HepG2 (cell line): ENCODE results near the gene RAB35. TPM values are rescaled to one million over a fixed set of nuclear protein-coding genes. Genes with fewer than 3 reads are reported as not detected.

Experiments
- CEBPG ChIP-seq: IDR thresholded peaks from 2 replicates; pipeline ENCODE4 v1.6.1; 2016
- FIP1L1 ChIP-seq: fragments of 200-400 bp; formaldehyde crosslinking; IDR thresholded peaks from 2 replicates; pipeline ENCODE4 v1.6.1; 2018; ENCODE audit warnings: low read depth, mild to moderate bottlenecking, low read length, moderate library complexity, borderline replicate concordance; ENCODE audit not compliant: insufficient read depth
- FOSL2 ChIP-seq: sonication (generic); formaldehyde crosslinking; IDR thresholded peaks from 2 replicates; pipeline ENCODE4 v1.4.0; 2020; ENCODE audit warnings: missing genetic modification reagents
- FOXA1 ChIP-seq, 2 experiments: fragments of 450-650 bp in 1 of 2; sonication (generic) in 1 of 2; formaldehyde crosslinking in 1 of 2; IDR thresholded peaks; 2 replicates each; pipeline versions ENCODE4 v1.4.0 to v1.6.1; 2016 to 2020; ENCODE audit warnings: missing genetic modification reagents in 1 of 2
- GFI1 ChIP-seq: sonication (generic); formaldehyde crosslinking; IDR thresholded peaks from 2 replicates; pipeline ENCODE4 v1.5.0; 2020; ENCODE audit warnings: missing genetic modification reagents, mild to moderate bottlenecking, borderline replicate concordance
- HOXA3 ChIP-seq: sonication (generic); formaldehyde crosslinking; IDR thresholded peaks from 2 replicates; pipeline ENCODE4 v1.5.0; 2020; ENCODE audit warnings: missing genetic modification reagents
- KLF6 ChIP-seq: IDR thresholded peaks from 2 replicates; pipeline ENCODE4 v1.8.0; 2016; ENCODE audit warnings: missing biosample characterization, missing genetic modification reagents
- KMT2A ChIP-seq: sonication (generic); formaldehyde crosslinking; IDR thresholded peaks from 2 replicates; pipeline ENCODE4 v1.4.0; 2020; ENCODE audit warnings: missing genetic modification reagents
- NFE2 ChIP-seq: sonication (generic); formaldehyde crosslinking; IDR thresholded peaks from 2 replicates; pipeline ENCODE4 v1.4.0; 2020; ENCODE audit warnings: missing genetic modification reagents
- NFE2L2 ChIP-seq: fragments of 150-350 bp; IDR thresholded peaks from 2 replicates; pipeline ENCODE4 v1.6.1; 2014; ENCODE audit warnings: low read length
- RARA ChIP-seq: IDR thresholded peaks from 2 replicates; pipeline ENCODE4 v1.6.1; 2016; ENCODE audit warnings: missing genetic modification reagents, missing compliant biosample characterization
- SALL1 ChIP-seq: sonication (generic); formaldehyde crosslinking; IDR thresholded peaks from 2 replicates; pipeline ENCODE4 v1.8.0; 2022; ENCODE audit warnings: mild to moderate bottlenecking, missing genetic modification reagents
- SP2 ChIP-seq: sonication (generic); formaldehyde crosslinking; IDR thresholded peaks from 2 replicates; pipeline ENCODE4 v1.5.1; 2020; ENCODE audit warnings: mild to moderate bottlenecking, missing genetic modification reagents
- TBX3 ChIP-seq: fragments of 450-650 bp; IDR thresholded peaks from 2 replicates; pipeline ENCODE4 v1.6.1; 2017; ENCODE audit warnings: antibody characterized with exemption, mild to moderate bottlenecking, inconsistent platforms, borderline replicate concordance
- TEAD3 ChIP-seq: optimal IDR thresholded peaks from 2 replicates; pipeline ENCODE3; 2016; ENCODE audit warnings: borderline replicate concordance
- ZBTB3 ChIP-seq: sonication (generic); formaldehyde crosslinking; IDR thresholded peaks from 2 replicates; pipeline ENCODE4 v1.4.0; 2020; ENCODE audit warnings: low read depth, mild to moderate bottlenecking, moderate library complexity, missing genetic modification reagents, borderline replicate concordance
- ZNF605 ChIP-seq: sonication (generic); formaldehyde crosslinking; IDR thresholded peaks from 2 replicates; pipeline ENCODE4 v1.8.0; 2022; ENCODE audit warnings: mild to moderate bottlenecking, missing genetic modification reagents
- ZNF720 ChIP-seq: sonication (generic); formaldehyde crosslinking; IDR thresholded peaks from 2 replicates; pipeline ENCODE4 v1.4.0; 2020; ENCODE audit warnings: missing genetic modification reagents
- ZNF788 ChIP-seq: sonication (generic); formaldehyde crosslinking; IDR thresholded peaks from 2 replicates; pipeline ENCODE4 v1.5.0; 2020; ENCODE audit warnings: mild to moderate bottlenecking, missing genetic modification reagents, borderline replicate concordance
- polyA plus RNA-seq, 8 experiments: library from polyadenylated mRNA; depleted of rRNA in 3 of 8; stranded (reverse) in 7 of 8; unstranded in 1 of 8; fragments of >200 nt; fragmentation: Illumina TruSeq in 4 of 8; extraction: Trizol in 4 of 8; gene quantifications; 2 replicates each; pipeline versions ENCODE4 v1.2.1 to v1.2.3, GENCODE V29; 2011 to 2016; ENCODE audit warnings: low read depth in 4 of 8, missing spikeins in 1 of 8, mixed read lengths in 1 of 8; ENCODE audit not compliant: insufficient read depth in 1 of 8
- total RNA-seq, 5 experiments: library from RNA; depleted of rRNA; stranded (reverse); fragments of >200 nt; fragmentation: Illumina TruSeq; extraction: Trizol; gene quantifications; 2 replicates each; pipeline ENCODE4 v1.2.3, GENCODE V29; 2016; ENCODE audit warnings: low read depth in 1 of 5
- TF ChIP-seq, protein P1 (sequence below): sonication (generic); formaldehyde crosslinking; conservative IDR thresholded peaks from 2 replicates; pipeline ENCODE4 v1.8.1; 2023; ENCODE audit warnings: missing genetic modification reagents
- TF ChIP-seq, protein P2 (sequence below): IDR thresholded peaks from 2 replicates; pipeline ENCODE4 v1.6.1; 2018; ENCODE audit warnings: missing genetic modification reagents
- TF ChIP-seq, protein P3 (sequence below): sonication (generic); formaldehyde crosslinking; IDR thresholded peaks from 2 replicates; pipeline ENCODE4 v1.9.0; 2022; ENCODE audit warnings: missing genetic modification reagents, mild to moderate bottlenecking, borderline replicate concordance
- TF ChIP-seq, protein P4 (sequence below): fragments of 450-650 bp; IDR thresholded peaks from 2 replicates; pipeline ENCODE4 v1.6.1; 2017
- TF ChIP-seq, protein P5 (sequence below): conservative IDR thresholded peaks from 2 replicates; pipeline ENCODE4 v1.6.1; 2018; ENCODE audit warnings: missing genetic modification reagents

The RAB35 gene
- total and polyA plus RNA-seq, 2 of the 13 experiments (the other 11 are each of a cell fraction or from before 2014, with no cell fraction given) = 25.2 to 29.1 TPM

DNA sequence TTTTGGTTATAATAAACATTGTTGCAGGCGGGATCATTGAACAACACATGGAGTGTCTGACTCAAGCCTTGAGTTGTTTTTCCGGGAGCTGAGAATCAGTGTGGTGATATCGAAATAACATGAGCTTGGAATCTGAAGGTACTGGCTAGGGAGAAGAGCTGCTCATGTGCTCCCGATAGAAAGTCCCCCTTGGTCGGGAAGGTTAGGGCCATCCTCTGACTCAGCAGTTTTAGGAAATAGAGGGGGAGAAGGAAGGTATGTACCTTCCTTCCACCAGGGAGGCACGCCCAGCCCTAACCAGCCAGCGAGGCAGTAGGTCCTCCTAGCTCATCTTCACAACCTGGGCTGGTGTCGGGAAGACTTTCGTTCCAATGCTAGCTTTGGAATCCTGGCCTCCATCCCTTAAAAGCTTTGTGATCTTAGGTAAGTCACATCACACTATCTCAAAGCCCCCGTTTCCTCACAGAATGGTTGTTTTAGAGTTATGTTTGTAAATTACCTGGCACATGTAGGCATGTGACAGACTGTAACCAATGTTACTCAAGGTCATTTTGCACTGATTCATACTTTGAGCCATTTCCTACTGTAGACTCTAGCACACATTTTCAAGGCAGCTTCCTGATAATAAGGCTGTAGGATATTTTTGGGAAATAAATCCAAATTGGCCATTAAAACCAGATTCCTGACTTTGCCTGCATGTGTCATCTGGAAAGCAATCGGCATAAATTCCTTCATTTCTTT is 1.9 kb upstream of the RAB35 start (continued):
- TF ChIP-seq TEAD3 (CRISPR knock-in tag) = peak; percentile 20
- TF ChIP-seq CEBPG (CRISPR knock-in tag) = no peak
- TF ChIP-seq, protein P1, sequence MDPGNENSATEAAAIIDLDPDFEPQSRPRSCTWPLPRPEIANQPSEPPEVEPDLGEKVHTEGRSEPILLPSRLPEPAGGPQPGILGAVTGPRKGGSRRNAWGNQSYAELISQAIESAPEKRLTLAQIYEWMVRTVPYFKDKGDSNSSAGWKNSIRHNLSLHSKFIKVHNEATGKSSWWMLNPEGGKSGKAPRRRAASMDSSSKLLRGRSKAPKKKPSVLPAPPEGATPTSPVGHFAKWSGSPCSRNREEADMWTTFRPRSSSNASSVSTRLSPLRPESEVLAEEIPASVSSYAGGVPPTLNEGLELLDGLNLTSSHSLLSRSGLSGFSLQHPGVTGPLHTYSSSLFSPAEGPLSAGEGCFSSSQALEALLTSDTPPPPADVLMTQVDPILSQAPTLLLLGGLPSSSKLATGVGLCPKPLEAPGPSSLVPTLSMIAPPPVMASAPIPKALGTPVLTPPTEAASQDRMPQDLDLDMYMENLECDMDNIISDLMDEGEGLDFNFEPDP (CRISPR knock-in tag) = 0 out of 2 replicates have a peak, but pooled peaks have one; percentile 44
- TF ChIP-seq, protein P2, sequence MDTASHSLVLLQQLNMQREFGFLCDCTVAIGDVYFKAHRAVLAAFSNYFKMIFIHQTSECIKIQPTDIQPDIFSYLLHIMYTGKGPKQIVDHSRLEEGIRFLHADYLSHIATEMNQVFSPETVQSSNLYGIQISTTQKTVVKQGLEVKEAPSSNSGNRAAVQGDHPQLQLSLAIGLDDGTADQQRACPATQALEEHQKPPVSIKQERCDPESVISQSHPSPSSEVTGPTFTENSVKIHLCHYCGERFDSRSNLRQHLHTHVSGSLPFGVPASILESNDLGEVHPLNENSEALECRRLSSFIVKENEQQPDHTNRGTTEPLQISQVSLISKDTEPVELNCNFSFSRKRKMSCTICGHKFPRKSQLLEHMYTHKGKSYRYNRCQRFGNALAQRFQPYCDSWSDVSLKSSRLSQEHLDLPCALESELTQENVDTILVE (CRISPR knock-in tag) = no peak
- TF ChIP-seq, protein P3, sequence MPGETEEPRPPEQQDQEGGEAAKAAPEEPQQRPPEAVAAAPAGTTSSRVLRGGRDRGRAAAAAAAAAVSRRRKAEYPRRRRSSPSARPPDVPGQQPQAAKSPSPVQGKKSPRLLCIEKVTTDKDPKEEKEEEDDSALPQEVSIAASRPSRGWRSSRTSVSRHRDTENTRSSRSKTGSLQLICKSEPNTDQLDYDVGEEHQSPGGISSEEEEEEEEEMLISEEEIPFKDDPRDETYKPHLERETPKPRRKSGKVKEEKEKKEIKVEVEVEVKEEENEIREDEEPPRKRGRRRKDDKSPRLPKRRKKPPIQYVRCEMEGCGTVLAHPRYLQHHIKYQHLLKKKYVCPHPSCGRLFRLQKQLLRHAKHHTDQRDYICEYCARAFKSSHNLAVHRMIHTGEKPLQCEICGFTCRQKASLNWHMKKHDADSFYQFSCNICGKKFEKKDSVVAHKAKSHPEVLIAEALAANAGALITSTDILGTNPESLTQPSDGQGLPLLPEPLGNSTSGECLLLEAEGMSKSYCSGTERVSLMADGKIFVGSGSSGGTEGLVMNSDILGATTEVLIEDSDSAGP (CRISPR knock-in tag) = no peak
- TF ChIP-seq FIP1L1 = no peak
- TF ChIP-seq SP2 (CRISPR knock-in tag) = no peak
- TF ChIP-seq SALL1 (CRISPR knock-in tag) = 0 out of 2 replicates have a peak, but pooled peaks have one; percentile 25
- TF ChIP-seq GFI1 (CRISPR knock-in tag) = peak; percentile 83
- TF ChIP-seq HOXA3 (CRISPR knock-in tag) = 0 out of 2 replicates have a peak, but pooled peaks have one; percentile 18
- TF ChIP-seq ZNF720 = no peak
- TF ChIP-seq FOXA1 (IDR thresholded peaks at IDR 0.05) = no peak
- TF ChIP-seq FOXA1 (CRISPR knock-in tag; IDR thresholded peaks at IDR 0.05) = 0 out of 2 replicates have a peak, but pooled peaks have one; percentile 21
- no peak for TF ChIP-seq TBX3
- TF ChIP-seq RARA (CRISPR knock-in tag) = 0 out of 2 replicates have a peak, but pooled peaks have one; percentile 14
- no peak for TF ChIP-seq ZBTB3 (CRISPR knock-in tag)
- no peak for TF ChIP-seq KMT2A (CRISPR knock-in tag)
- TF ChIP-seq NFE2L2 = peak; percentile 88
- peak; percentile 65; the same call in 1 of the 2 replicates for TF ChIP-seq NFE2 (CRISPR knock-in tag)
- TF ChIP-seq, protein P4, sequence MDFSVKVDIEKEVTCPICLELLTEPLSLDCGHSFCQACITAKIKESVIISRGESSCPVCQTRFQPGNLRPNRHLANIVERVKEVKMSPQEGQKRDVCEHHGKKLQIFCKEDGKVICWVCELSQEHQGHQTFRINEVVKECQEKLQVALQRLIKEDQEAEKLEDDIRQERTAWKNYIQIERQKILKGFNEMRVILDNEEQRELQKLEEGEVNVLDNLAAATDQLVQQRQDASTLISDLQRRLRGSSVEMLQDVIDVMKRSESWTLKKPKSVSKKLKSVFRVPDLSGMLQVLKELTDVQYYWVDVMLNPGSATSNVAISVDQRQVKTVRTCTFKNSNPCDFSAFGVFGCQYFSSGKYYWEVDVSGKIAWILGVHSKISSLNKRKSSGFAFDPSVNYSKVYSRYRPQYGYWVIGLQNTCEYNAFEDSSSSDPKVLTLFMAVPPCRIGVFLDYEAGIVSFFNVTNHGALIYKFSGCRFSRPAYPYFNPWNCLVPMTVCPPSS = no peak
- peak; percentile 46 for TF ChIP-seq FOSL2 (CRISPR knock-in tag)
- TF ChIP-seq ZNF788 (CRISPR knock-in tag) = no peak
- no peak for TF ChIP-seq ZNF605 (CRISPR knock-in tag)
- TF ChIP-seq, protein P5, sequence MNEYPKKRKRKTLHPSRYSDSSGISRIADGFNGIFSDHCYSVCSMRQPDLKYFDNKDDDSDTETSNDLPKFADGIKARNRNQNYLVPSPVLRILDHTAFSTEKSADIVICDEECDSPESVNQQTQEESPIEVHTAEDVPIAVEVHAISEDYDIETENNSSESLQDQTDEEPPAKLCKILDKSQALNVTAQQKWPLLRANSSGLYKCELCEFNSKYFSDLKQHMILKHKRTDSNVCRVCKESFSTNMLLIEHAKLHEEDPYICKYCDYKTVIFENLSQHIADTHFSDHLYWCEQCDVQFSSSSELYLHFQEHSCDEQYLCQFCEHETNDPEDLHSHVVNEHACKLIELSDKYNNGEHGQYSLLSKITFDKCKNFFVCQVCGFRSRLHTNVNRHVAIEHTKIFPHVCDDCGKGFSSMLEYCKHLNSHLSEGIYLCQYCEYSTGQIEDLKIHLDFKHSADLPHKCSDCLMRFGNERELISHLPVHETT (CRISPR knock-in tag) = 0 out of 2 replicates have a peak, but pooled peaks have one; percentile 20
- 0 out of 2 replicates have a peak, but pooled peaks have one; percentile 23 for TF ChIP-seq KLF6 (CRISPR knock-in tag)
